HG03565 (cell line): Measurements from ENCODE around the gene PARP3.

Source experiments
- ATAC-seq: cut with Tn5 transposase; IDR thresholded peaks from one replicate; pipeline ENCODE4 v1.9.1; 2021; ENCODE audit warnings: mild to moderate bottlenecking, moderate library complexity; ENCODE audit not compliant: unreplicated experiment

PARP3 gene

GRCh38 chr3:51933471-51934138 is 8.6 kb upstream of the PARP3 start:
- ATAC-seq: no peak

- no peak for ATAC-seq
Measured at GRCh38 chr3:51934139-51934850, 7.9 kb upstream of the PARP3 start.

- no peak for ATAC-seq
Measured at GRCh38 chr3:51934991-51935885, 6.9 kb upstream of the PARP3 start.

GRCh38 chr3:51935886-51936755 is 6.0 kb upstream of the PARP3 start:
- no peak for ATAC-seq

GRCh38 chr3:51937014-51937413 is 5.1 kb upstream of the PARP3 start:
- no peak for ATAC-seq

- no peak for ATAC-seq
Measured at GRCh38 chr3:51937611-51938450, 4.3 kb upstream of the PARP3 start.

- no peak for ATAC-seq
Measured at GRCh38 chr3:51938780-51939425, 3.3 kb upstream of the PARP3 start.

GRCh38 chr3:51940648-51941462 is 1.3 kb upstream of the PARP3 start:
- ATAC-seq: no peak

GRCh38 chr3:51941463-51941797 is 733 bp upstream of the PARP3 start:
- no peak for ATAC-seq

GRCh38 chr3:51942603-51943450 is 664 bp downstream of the PARP3 start:
- ATAC-seq: no peak

- no peak for ATAC-seq
Measured at GRCh38 chr3:51943451-51944391, 1.6 kb downstream of the PARP3 start.

GRCh38 chr3:51944451-51945021 is 2.4 kb downstream of the PARP3 start:
- ATAC-seq: no peak

- no peak for ATAC-seq
Measured at GRCh38 chr3:51945031-51945840, 3.1 kb downstream of the PARP3 start.

- no peak for ATAC-seq
Measured at GRCh38 chr3:51945926-51946705, 4.0 kb downstream of the PARP3 start.

GRCh38 chr3:51946796-51947195 is 4.6 kb downstream of the PARP3 start:
- ATAC-seq: no peak
